Effector memory CD8-positive, alpha-beta T cell (primary cell): Measurements from ENCODE around the gene EFCAB11.
A peak's percentile ranks its signal among the peaks of the same experiment; 100 is the strongest.

Source experiments
- ATAC-seq: fragments of 150-1000 bp; cut with Tn5 transposase; replicated peaks from 2 replicates; pipeline ENCODE4 v1.10.0; 2021; ENCODE audit warnings: mild to moderate bottlenecking, moderate library complexity
- DNase-seq, 3 experiments: peaks; one replicate each; pipeline ENCODE4 v3.0.0; 2021
- H3K27ac Mint-ChIP-seq, 2 donors: one replicate each; pipeline ENCODE4 v1.8.0; 2022; ENCODE audit warnings: mild to moderate bottlenecking in 2 of 2, mixed read lengths in 2 of 2, moderate library complexity in 2 of 2
- H3K27me3 Mint-ChIP-seq, 2 donors: one replicate each; pipeline ENCODE4 v1.8.0; 2022; ENCODE audit warnings: mixed read lengths in 2 of 2
- H3K36me3 Mint-ChIP-seq: one replicate; pipeline ENCODE4 v1.8.0; 2022; ENCODE audit warnings: mild to moderate bottlenecking, moderate library complexity, mixed read lengths; ENCODE audit not compliant: insufficient read depth
- H3K4me1 Mint-ChIP-seq, 2 donors: one replicate each; pipeline ENCODE4 v1.8.0; 2022; ENCODE audit warnings: low read depth in 2 of 2, mixed read lengths in 2 of 2
- H3K4me3 Mint-ChIP-seq, 2 donors: one replicate each; pipeline ENCODE4 v1.8.0; 2022; ENCODE audit warnings: mild to moderate bottlenecking in 2 of 2, mixed read lengths in 2 of 2, moderate library complexity in 2 of 2
- H3K9me3 Mint-ChIP-seq, 2 donors: one replicate each; pipeline ENCODE4 v1.8.0; 2022; ENCODE audit warnings: mixed read lengths in 2 of 2

EFCAB11 gene

GRCh38 chr14:89773151-89773550 is 181.4 kb downstream of the EFCAB11 start:
- Mint-ChIP-seq H3K4me1 (peaks cover 9 to 15% of the 10 kb centered on the region in 2 donors), H3K36me3 (peaks cover 6% of the 10 kb centered on the region), H3K27ac (peak overlapping the region; percentile 67 to 87), H3K4me3 (peak overlapping the region; percentile 68 to 72), H3K9me3 (no peaks in the 10 kb centered on the region), H3K27me3 (no peaks in the 10 kb centered on the region)
- DNase-seq = no peak
- no peak for ATAC-seq

- Mint-ChIP-seq H3K27me3 (no peaks in the 10 kb centered on the region), H3K36me3 (peaks cover 8% of the 10 kb centered on the region), H3K4me3 (no peak overlapping the region), H3K27ac (no peak overlapping the region), H3K9me3 (no peaks in the 10 kb centered on the region), H3K4me1 (peaks cover 23 to 28% of the 10 kb centered on the region in 2 donors)
- ATAC-seq (no peak), DNase-seq (no peak)
These were observed 183.3 kb downstream of the EFCAB11 start for GRCh38 chr14:89771251-89771650.

- H3K27ac Mint-ChIP-seq = peak overlapping the region; percentile 86 to 90
- H3K36me3 Mint-ChIP-seq = peaks cover 6% of the 10 kb centered on the region
- peak overlapping the region; percentile 64 to 68 for H3K4me3 Mint-ChIP-seq
- H3K9me3 Mint-ChIP-seq = no peaks in the 10 kb centered on the region
- ATAC-seq (peak; percentile 99), DNase-seq (peak; percentile 65 to 68 (median 67))
- no peaks in the 10 kb centered on the region for H3K27me3 Mint-ChIP-seq
- H3K4me1 Mint-ChIP-seq = peaks cover 20 to 22% of the 10 kb centered on the region in 2 donors
These were observed 186.7 kb downstream of the EFCAB11 start for GRCh38 chr14:89767861-89768268.

GRCh38 chr14:89767131-89767530 is 187.4 kb downstream of the EFCAB11 start:
- H3K4me3 Mint-ChIP-seq = peak overlapping the region; percentile 64 to 68
- peaks cover 6% of the 10 kb centered on the region for H3K36me3 Mint-ChIP-seq
- ATAC-seq = no peak
- DNase-seq = no peak
- no peaks in the 10 kb centered on the region for H3K27me3 Mint-ChIP-seq
- peak overlapping the region; percentile 86 to 90 for H3K27ac Mint-ChIP-seq
- H3K9me3 Mint-ChIP-seq = no peaks in the 10 kb centered on the region
- H3K4me1 Mint-ChIP-seq = peaks cover 20% of the 10 kb centered on the region in 2 donors

- Mint-ChIP-seq H3K36me3 (peaks cover 6% of the 10 kb centered on the region), H3K27ac (no peak overlapping the region), H3K9me3 (no peaks in the 10 kb centered on the region), H3K4me3 (no peak overlapping the region), H3K4me1 (peaks cover 19 to 20% of the 10 kb centered on the region in 2 donors), H3K27me3 (no peaks in the 10 kb centered on the region)
- no peak for ATAC-seq
- no peak for DNase-seq
These were observed 189.2 kb downstream of the EFCAB11 start for GRCh38 chr14:89765346-89765745.

- no peak overlapping the region for H3K27ac Mint-ChIP-seq
- DNase-seq (no peak), ATAC-seq (no peak)
- H3K27me3 Mint-ChIP-seq = no peaks in the 10 kb centered on the region
- H3K36me3 Mint-ChIP-seq = no peaks in the 10 kb centered on the region
- peaks cover 0 to 7% of the 10 kb centered on the region in 2 donors for H3K9me3 Mint-ChIP-seq
- H3K4me3 Mint-ChIP-seq = no peak overlapping the region
- peaks cover 6 to 7% of the 10 kb centered on the region in 2 donors for H3K4me1 Mint-ChIP-seq
These were observed 194.4 kb downstream of the EFCAB11 start for GRCh38 chr14:89760086-89760485.

GRCh38 chr14:89757313-89757939 is 197.1 kb downstream of the EFCAB11 start:
- H3K36me3 Mint-ChIP-seq = no peaks in the 10 kb centered on the region
- DNase-seq (no peak), ATAC-seq (no peak)
- peak overlapping the region in 1 of 2 donors; percentile 39 for H3K27ac Mint-ChIP-seq
- no peaks in the 10 kb centered on the region for H3K27me3 Mint-ChIP-seq
- peaks cover 4 to 6% of the 10 kb centered on the region in 2 donors for H3K4me1 Mint-ChIP-seq
- peaks cover 0 to 7% of the 10 kb centered on the region in 2 donors for H3K9me3 Mint-ChIP-seq
- H3K4me3 Mint-ChIP-seq = no peak overlapping the region

GRCh38 chr14:89755816-89756215 is 198.7 kb downstream of the EFCAB11 start:
- DNase-seq (no peak), ATAC-seq (no peak)
- Mint-ChIP-seq H3K4me1 (peaks cover 14 to 18% of the 10 kb centered on the region in 2 donors), H3K36me3 (no peaks in the 10 kb centered on the region), H3K9me3 (peaks cover 0 to 7% of the 10 kb centered on the region in 2 donors), H3K4me3 (no peak overlapping the region), H3K27ac (no peak overlapping the region), H3K27me3 (no peaks in the 10 kb centered on the region)

- H3K36me3 Mint-ChIP-seq = no peaks in the 10 kb centered on the region
- ATAC-seq (no peak), DNase-seq (no peak)
- peaks cover 0 to 7% of the 10 kb centered on the region in 2 donors for H3K9me3 Mint-ChIP-seq
- H3K27me3 Mint-ChIP-seq = no peaks in the 10 kb centered on the region
- peaks cover 23 to 25% of the 10 kb centered on the region in 2 donors for H3K4me1 Mint-ChIP-seq
- no peak overlapping the region for H3K4me3 Mint-ChIP-seq
- no peak overlapping the region for H3K27ac Mint-ChIP-seq
These were observed 200.6 kb downstream of the EFCAB11 start for GRCh38 chr14:89753828-89754412.

GRCh38 chr14:89750908-89751392 is 203.6 kb downstream of the EFCAB11 start:
- ATAC-seq (no peak), DNase-seq (no peak)
- Mint-ChIP-seq H3K27me3 (no peaks in the 10 kb centered on the region), H3K9me3 (peaks cover 0 to 2% of the 10 kb centered on the region in 2 donors), H3K27ac (peak overlapping the region in 1 of 2 donors; percentile 41), H3K36me3 (no peaks in the 10 kb centered on the region), H3K4me3 (no peak overlapping the region), H3K4me1 (peaks cover 19% of the 10 kb centered on the region in 2 donors)

GRCh38 chr14:89750281-89750755 is 204.2 kb downstream of the EFCAB11 start:
- no peak for ATAC-seq
- peaks cover 0 to 2% of the 10 kb centered on the region in 2 donors for H3K9me3 Mint-ChIP-seq
- H3K36me3 Mint-ChIP-seq = no peaks in the 10 kb centered on the region
- H3K4me3 Mint-ChIP-seq = no peak overlapping the region
- peak overlapping the region in 1 of 2 donors; percentile 41 for H3K27ac Mint-ChIP-seq
- DNase-seq = no peak
- H3K4me1 Mint-ChIP-seq = peaks cover 19% of the 10 kb centered on the region in 2 donors
- H3K27me3 Mint-ChIP-seq = no peaks in the 10 kb centered on the region

GRCh38 chr14:89748004-89748403 is 206.5 kb downstream of the EFCAB11 start:
- Mint-ChIP-seq H3K27me3 (no peaks in the 10 kb centered on the region), H3K4me3 (no peak overlapping the region), H3K36me3 (no peaks in the 10 kb centered on the region), H3K4me1 (peaks cover 19% of the 10 kb centered on the region in 2 donors), H3K27ac (no peak overlapping the region), H3K9me3 (peaks cover 0 to 2% of the 10 kb centered on the region in 2 donors)
- DNase-seq (no peak), ATAC-seq (no peak)

GRCh38 chr14:89747126-89747525 is 207.4 kb downstream of the EFCAB11 start:
- no peak for ATAC-seq
- no peak overlapping the region for H3K4me3 Mint-ChIP-seq
- DNase-seq = no peak
- no peak overlapping the region for H3K27ac Mint-ChIP-seq
- peaks cover 19% of the 10 kb centered on the region in 2 donors for H3K4me1 Mint-ChIP-seq
- H3K9me3 Mint-ChIP-seq = peaks cover 0 to 2% of the 10 kb centered on the region in 2 donors
- H3K36me3 Mint-ChIP-seq = no peaks in the 10 kb centered on the region
- H3K27me3 Mint-ChIP-seq = no peaks in the 10 kb centered on the region

GRCh38 chr14:89746654-89747053 is 207.9 kb downstream of the EFCAB11 start:
- no peak overlapping the region for H3K4me3 Mint-ChIP-seq
- no peak overlapping the region for H3K27ac Mint-ChIP-seq
- no peaks in the 10 kb centered on the region for H3K36me3 Mint-ChIP-seq
- peaks cover 15 to 17% of the 10 kb centered on the region in 2 donors for H3K4me1 Mint-ChIP-seq
- no peaks in the 10 kb centered on the region for H3K27me3 Mint-ChIP-seq
- DNase-seq (no peak), ATAC-seq (no peak)
- peaks cover 0 to 2% of the 10 kb centered on the region in 2 donors for H3K9me3 Mint-ChIP-seq
